ENCODE results near the gene BEX4.

The BEX4 gene

DNA sequence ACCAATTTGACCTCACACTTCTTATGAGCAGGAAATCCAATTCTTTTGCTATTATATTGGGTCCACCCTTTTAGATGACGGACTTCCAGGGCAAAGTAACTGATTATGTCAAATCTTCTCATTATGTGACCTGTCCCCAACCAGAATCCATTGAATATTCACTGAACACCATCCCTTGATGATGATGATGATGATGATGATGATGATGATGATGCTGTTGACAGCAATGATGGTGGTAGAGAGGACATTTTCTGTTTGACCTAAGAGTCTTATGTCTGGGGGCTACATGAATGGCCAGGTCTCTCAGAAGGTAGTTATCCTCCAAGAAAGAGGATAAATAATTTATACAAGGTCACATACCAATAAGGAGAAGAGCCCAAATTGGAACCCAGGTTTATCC lies 34.9 kb downstream of the BEX4 start:
- Histone ChIP-seq H3K9me2 (replicated peaks; ENCODE audit: control insufficient read depth, low read length) (no peaks in the 10 kb centered on the region), H3K36me3 (ENCODE audit: control insufficient read depth, low read length) (no peaks in the 10 kb centered on the region; the same call in 1 of the 2 replicates)

DNA sequence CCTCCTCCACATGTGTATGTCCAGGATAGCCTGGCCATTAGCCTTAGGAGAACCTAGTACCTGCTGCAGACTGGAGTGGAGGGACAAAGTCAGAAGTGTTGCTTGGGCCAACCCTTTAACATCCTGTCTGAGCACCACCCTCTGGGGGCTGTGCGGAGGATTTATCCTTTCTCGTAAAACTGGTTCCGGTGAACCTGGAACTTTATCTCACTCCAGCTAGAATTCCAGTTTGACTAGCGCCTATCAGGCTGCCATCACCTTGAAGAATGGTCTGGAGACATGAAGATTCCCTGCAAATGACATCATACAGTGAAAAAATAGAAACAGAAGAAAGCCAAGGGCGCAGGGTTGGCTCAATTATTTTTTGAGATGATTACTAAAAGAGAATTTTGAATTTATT lies 36.1 kb downstream of the BEX4 start:
- no peaks in the 10 kb centered on the region for H3K9me3 ChIP-seq (ENCODE audit: control insufficient read depth, insufficient read depth, low read length)
- no peak overlapping the region for H3K27ac ChIP-seq (ENCODE audit: low read depth, low read length)
- H3K4me1 ChIP-seq (ENCODE audit: control insufficient read depth, low read length): peaks cover 4% of the 10 kb centered on the region; the same call in 1 of the 2 replicates
- no peaks in the 10 kb centered on the region; the same call in 1 of the 2 replicates for H3K36me3 ChIP-seq (ENCODE audit: control insufficient read depth, low read length)
- no peak for TF ChIP-seq EZH2phosphoT487 (IDR thresholded peaks at IDR 0.05; ENCODE audit: borderline replicate concordance, low read length)
- TF ChIP-seq, protein P1, sequence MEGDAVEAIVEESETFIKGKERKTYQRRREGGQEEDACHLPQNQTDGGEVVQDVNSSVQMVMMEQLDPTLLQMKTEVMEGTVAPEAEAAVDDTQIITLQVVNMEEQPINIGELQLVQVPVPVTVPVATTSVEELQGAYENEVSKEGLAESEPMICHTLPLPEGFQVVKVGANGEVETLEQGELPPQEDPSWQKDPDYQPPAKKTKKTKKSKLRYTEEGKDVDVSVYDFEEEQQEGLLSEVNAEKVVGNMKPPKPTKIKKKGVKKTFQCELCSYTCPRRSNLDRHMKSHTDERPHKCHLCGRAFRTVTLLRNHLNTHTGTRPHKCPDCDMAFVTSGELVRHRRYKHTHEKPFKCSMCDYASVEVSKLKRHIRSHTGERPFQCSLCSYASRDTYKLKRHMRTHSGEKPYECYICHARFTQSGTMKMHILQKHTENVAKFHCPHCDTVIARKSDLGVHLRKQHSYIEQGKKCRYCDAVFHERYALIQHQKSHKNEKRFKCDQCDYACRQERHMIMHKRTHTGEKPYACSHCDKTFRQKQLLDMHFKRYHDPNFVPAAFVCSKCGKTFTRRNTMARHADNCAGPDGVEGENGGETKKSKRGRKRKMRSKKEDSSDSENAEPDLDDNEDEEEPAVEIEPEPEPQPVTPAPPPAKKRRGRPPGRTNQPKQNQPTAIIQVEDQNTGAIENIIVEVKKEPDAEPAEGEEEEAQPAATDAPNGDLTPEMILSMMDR (IDR thresholded peaks at IDR 0.05; ENCODE audit: low read depth, low read length, poor library complexity, severe bottlenecking): no peak
- no peaks in the 10 kb centered on the region for H3F3A ChIP-seq (ENCODE audit: control insufficient read depth, insufficient read depth)
- no peaks in the 10 kb centered on the region for H3K9me2 ChIP-seq (replicated peaks; ENCODE audit: control insufficient read depth, low read length)
- H3K79me2 ChIP-seq (ENCODE audit: control insufficient read depth, low read length): peaks cover 9% of the 10 kb centered on the region
- H3K4me3 ChIP-seq (ENCODE audit: low read length): no peak overlapping the region
- no peak overlapping the region for H3K4me2 ChIP-seq (ENCODE audit: low read length)
- H4K20me1 ChIP-seq (ENCODE audit: control insufficient read depth, insufficient read depth, low read depth, low read length): no peaks in the 10 kb centered on the region
- H3K27me3 ChIP-seq (ENCODE audit: control insufficient read depth, low read length): no peaks in the 10 kb centered on the region; the same call in 1 of the 2 replicates

More for the DNA sequence above, 34.9 kb downstream of the BEX4 start:
- no peak overlapping the region for H3K4me3 ChIP-seq (ENCODE audit: low read length)
- no peaks in the 10 kb centered on the region for H3K9me3 ChIP-seq (ENCODE audit: control insufficient read depth, insufficient read depth, low read length)
- TF ChIP-seq, protein P1 (IDR thresholded peaks at IDR 0.05; ENCODE audit: low read depth, low read length, poor library complexity, severe bottlenecking): no peak
- TF ChIP-seq EZH2phosphoT487 (IDR thresholded peaks at IDR 0.05; ENCODE audit: borderline replicate concordance, low read length): no peak
- no peaks in the 10 kb centered on the region for H4K20me1 ChIP-seq (ENCODE audit: control insufficient read depth, insufficient read depth, low read depth, low read length)
- H3K27me3 ChIP-seq (ENCODE audit: control insufficient read depth, low read length): no peaks in the 10 kb centered on the region; the same call in 1 of the 2 replicates
- H3K27ac ChIP-seq (ENCODE audit: low read depth, low read length): no peak overlapping the region
- H3K4me2 ChIP-seq (ENCODE audit: low read length): no peak overlapping the region
- H3K79me2 ChIP-seq (ENCODE audit: control insufficient read depth, low read length): peaks cover 8% of the 10 kb centered on the region
- no peaks in the 10 kb centered on the region for H3K4me1 ChIP-seq (ENCODE audit: control insufficient read depth, low read length)
- H3F3A ChIP-seq (ENCODE audit: control insufficient read depth, insufficient read depth): no peaks in the 10 kb centered on the region

DNA sequence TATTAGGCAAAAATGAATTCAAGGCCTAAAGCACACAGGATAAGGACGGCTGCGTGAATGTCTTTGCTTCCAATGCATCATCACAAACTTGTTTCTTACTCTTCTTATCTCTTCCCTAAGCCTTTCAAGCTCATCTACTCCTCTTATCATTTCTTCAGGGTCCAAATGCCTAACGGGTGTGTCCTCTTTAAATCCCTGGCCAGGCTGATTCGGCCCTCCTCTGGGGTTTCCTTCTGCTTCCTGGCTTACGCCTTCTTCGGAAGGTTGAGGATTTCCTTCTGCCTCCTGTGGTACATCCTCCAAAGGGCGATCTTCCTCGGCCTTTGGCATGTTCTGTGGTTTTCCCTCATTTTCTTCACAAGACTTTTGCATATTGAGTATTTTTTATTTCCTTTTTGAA lies 38.7 kb downstream of the BEX4 start:
- Histone ChIP-seq H3K4me3 (ENCODE audit: low read length) (peak overlapping the region; percentile 83), H3K79me2 (ENCODE audit: control insufficient read depth, low read length) (peaks cover 9% of the 10 kb centered on the region), H3K36me3 (ENCODE audit: control insufficient read depth, low read length) (no peaks in the 10 kb centered on the region; the same call in 1 of the 2 replicates), H3K4me2 (ENCODE audit: low read length) (peak overlapping the region; percentile 75), H3F3A (ENCODE audit: control insufficient read depth, insufficient read depth) (no peaks in the 10 kb centered on the region), H4K20me1 (ENCODE audit: control insufficient read depth, insufficient read depth, low read depth, low read length) (no peaks in the 10 kb centered on the region), H3K27ac (ENCODE audit: low read depth, low read length) (no peak overlapping the region), H3K9me3 (ENCODE audit: control insufficient read depth, insufficient read depth, low read length) (no peaks in the 10 kb centered on the region), H3K4me1 (ENCODE audit: control insufficient read depth, low read length) (peaks cover 4% of the 10 kb centered on the region; the same call in 1 of the 2 replicates), H3K9me2 (replicated peaks; ENCODE audit: control insufficient read depth, low read length) (no peaks in the 10 kb centered on the region), H3K27me3 (ENCODE audit: control insufficient read depth, low read length) (no peaks in the 10 kb centered on the region)
- TF ChIP-seq, protein P1 (IDR thresholded peaks at IDR 0.05; ENCODE audit: low read depth, low read length, poor library complexity, severe bottlenecking): no peak
- no peak for TF ChIP-seq EZH2phosphoT487 (IDR thresholded peaks at IDR 0.05; ENCODE audit: borderline replicate concordance, low read length)
